ENCODE data around the gene MEGF6.

DNA sequence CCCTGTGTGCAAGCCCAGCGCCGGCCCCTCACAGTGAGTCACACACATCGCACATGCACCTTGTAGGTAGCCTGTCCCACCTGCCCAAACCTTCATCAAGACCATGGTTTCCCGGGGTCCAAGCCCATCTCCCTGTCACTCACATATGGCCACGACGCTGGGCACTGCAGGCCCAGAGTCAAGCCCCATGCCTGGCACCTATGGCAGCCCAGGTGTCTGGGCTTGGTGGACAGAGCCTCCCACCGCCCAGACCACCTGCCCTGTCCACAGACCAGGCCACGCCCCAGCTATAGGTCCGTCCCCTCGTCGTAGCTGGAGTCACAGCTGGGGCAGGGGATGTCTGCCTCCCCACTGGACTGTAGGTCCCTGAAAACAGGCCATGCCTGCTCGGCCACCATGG lies 48.2 kb downstream of the MEGF6 start:
- TF ChIP-seq, protein P1, sequence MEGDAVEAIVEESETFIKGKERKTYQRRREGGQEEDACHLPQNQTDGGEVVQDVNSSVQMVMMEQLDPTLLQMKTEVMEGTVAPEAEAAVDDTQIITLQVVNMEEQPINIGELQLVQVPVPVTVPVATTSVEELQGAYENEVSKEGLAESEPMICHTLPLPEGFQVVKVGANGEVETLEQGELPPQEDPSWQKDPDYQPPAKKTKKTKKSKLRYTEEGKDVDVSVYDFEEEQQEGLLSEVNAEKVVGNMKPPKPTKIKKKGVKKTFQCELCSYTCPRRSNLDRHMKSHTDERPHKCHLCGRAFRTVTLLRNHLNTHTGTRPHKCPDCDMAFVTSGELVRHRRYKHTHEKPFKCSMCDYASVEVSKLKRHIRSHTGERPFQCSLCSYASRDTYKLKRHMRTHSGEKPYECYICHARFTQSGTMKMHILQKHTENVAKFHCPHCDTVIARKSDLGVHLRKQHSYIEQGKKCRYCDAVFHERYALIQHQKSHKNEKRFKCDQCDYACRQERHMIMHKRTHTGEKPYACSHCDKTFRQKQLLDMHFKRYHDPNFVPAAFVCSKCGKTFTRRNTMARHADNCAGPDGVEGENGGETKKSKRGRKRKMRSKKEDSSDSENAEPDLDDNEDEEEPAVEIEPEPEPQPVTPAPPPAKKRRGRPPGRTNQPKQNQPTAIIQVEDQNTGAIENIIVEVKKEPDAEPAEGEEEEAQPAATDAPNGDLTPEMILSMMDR (IDR thresholded peaks at IDR 0.05), result no peak
- TF ChIP-seq POLR2A (IDR thresholded peaks at IDR 0.05), result no peak

All from right lobe of liver (tissue), 4 donors.